Esophagus squamous epithelium (tissue), 5 donors: ENCODE data around the gene AVP. TPM values are rescaled to one million over a fixed set of nuclear protein-coding genes. Genes with fewer than 3 reads are reported as not detected.
A peak's percentile ranks its signal among the peaks of the same experiment; 100 is the strongest.

ENCODE experiments used
- DNase-seq: peaks from one replicate; lab custom pipeline; 2025; lab: John Stamatoyannopoulos, UW
- H3K27ac ChIP-seq, 4 donors: fragments of 200-600 bp; sonication (generic); one replicate each; pipeline ENCODE4 v1.5.1; 2016 to 2019; ENCODE audit warnings: mild to moderate bottlenecking in 1 of 4
- H3K27me3 ChIP-seq, 4 donors: fragments of 200-600 bp; sonication (generic); 1 replicate in 3 of 4; 2 replicates in 1 of 4; pipeline versions ENCODE4 v1.5.1 to v1.6.0; 2017 to 2021; ENCODE audit warnings: antibody characterized with exemption in 1 of 4
- H3K36me3 ChIP-seq, 3 donors: fragments of 200-600 bp; sonication (generic); one replicate each; pipeline ENCODE4 v1.5.1; 2016 to 2019
- H3K4me1 ChIP-seq, 3 donors: fragments of 200-600 bp; sonication (generic); one replicate each; pipeline ENCODE4 v1.5.1; 2017 to 2019
- H3K4me3 ChIP-seq, 4 donors: fragments of 200-600 bp; sonication (generic); 1 replicate in 3 of 4; 2 replicates in 1 of 4; pipeline ENCODE4 v1.5.1; 2016 to 2019; ENCODE audit warnings: mild to moderate bottlenecking in 2 of 4, moderate library complexity in 1 of 4
- H3K9me3 ChIP-seq, 3 donors: fragments of 200-600 bp; sonication (generic); one replicate each; pipeline ENCODE4 v1.5.1; 2016 to 2019
- POLR2A ChIP-seq, 4 donors: fragments of 450-650 bp; IDR thresholded peaks; one replicate each; pipeline ENCODE4 v1.6.1; 2017; ENCODE audit warnings: antibody characterized with exemption in 4 of 4, mild to moderate bottlenecking in 4 of 4, moderate library complexity in 3 of 4
- WGBS, 2 donors: methylation state at CpG; one replicate each; pipeline ENCODE4 v1.1.5; 2018; 5-methylcytosine and 5-hydroxymethylcytosine counted together
- intact Hi-C: fragments of 100-400 bp; cut with DNase I; formaldehyde crosslinking; loops from one replicate; pipeline ENCODE4 v1.15.0; 2022
- total RNA-seq, 4 donors: library from RNA; depleted of rRNA; stranded (reverse); fragments of >200 nt; gene quantifications; one replicate each; pipeline ENCODE4 v1.1.0, GENCODE V29; 2016
- TF ChIP-seq, protein P1 (sequence below), 6 experiments: fragments of 450-650 bp in 4 of 6; fragments of 200-600 bp in 2 of 6; sonication (generic) in 2 of 6; IDR thresholded peaks; one replicate each; pipeline ENCODE4 v1.5.1; 2016 to 2019; ENCODE audit warnings: antibody characterized with exemption in 6 of 6, mild to moderate bottlenecking in 4 of 6, moderate library complexity in 4 of 6
- donor health status: DM: yes; HTN: yes; CAD: no.

The AVP gene
- total RNA-seq, 4 donors from 2014 or later, result not detected

DNA sequence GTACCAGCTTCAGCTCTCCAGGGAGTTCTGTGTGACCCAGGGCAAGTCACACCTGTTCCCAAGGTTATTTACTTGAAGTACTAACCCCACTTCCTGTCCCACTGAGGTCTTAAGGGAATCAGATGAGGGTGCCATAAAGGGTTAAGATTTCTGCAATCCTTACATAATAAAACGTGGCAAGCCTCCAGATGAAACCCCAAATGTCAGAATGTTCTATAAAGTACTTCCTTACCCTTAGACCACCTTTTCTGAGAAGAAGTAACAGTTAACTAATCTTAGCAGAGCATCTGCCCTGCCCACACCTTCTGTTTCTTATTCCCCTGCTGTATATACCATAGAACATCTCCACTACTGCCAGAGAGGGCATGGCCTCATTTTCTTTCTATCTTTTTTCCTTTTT, 6.0 kb upstream of the AVP start:
- Histone ChIP-seq H3K4me1 (peaks cover 2 to 12% (median 5%) of the 10 kb centered on the region in 3 donors), H3K27ac (no peak overlapping the region), H3K36me3 (no peaks in the 10 kb centered on the region), H3K4me3 (no peak overlapping the region), H3K27me3 (peaks cover 0 to 66% (median 4%) of the 10 kb centered on the region in 4 donors), H3K9me3 (no peaks in the 10 kb centered on the region)
- no peak for TF ChIP-seq POLR2A (IDR thresholded peaks at IDR 0.05)
- TF ChIP-seq, protein P1, sequence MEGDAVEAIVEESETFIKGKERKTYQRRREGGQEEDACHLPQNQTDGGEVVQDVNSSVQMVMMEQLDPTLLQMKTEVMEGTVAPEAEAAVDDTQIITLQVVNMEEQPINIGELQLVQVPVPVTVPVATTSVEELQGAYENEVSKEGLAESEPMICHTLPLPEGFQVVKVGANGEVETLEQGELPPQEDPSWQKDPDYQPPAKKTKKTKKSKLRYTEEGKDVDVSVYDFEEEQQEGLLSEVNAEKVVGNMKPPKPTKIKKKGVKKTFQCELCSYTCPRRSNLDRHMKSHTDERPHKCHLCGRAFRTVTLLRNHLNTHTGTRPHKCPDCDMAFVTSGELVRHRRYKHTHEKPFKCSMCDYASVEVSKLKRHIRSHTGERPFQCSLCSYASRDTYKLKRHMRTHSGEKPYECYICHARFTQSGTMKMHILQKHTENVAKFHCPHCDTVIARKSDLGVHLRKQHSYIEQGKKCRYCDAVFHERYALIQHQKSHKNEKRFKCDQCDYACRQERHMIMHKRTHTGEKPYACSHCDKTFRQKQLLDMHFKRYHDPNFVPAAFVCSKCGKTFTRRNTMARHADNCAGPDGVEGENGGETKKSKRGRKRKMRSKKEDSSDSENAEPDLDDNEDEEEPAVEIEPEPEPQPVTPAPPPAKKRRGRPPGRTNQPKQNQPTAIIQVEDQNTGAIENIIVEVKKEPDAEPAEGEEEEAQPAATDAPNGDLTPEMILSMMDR (IDR thresholded peaks at IDR 0.05), result no peak
- DNase-seq, result no peak
- WGBS, 2 donors, result 0% methylated on average over 1 of the region's 1 CpG
- intact Hi-C loops, result no loop called here

- no peak for DNase-seq
- Histone ChIP-seq H3K4me3 (no peak overlapping the region), H3K4me1 (peaks cover 6 to 13% (median 6%) of the 10 kb centered on the region in 3 donors), H3K9me3 (no peaks in the 10 kb centered on the region), H3K27me3 (peaks cover 3 to 74% (median 4%) of the 10 kb centered on the region in 4 donors), H3K36me3 (no peaks in the 10 kb centered on the region), H3K27ac (no peak overlapping the region)
- TF ChIP-seq POLR2A (IDR thresholded peaks at IDR 0.05), result no peak
- TF ChIP-seq, protein P1 (IDR thresholded peaks at IDR 0.05), result no peak
- intact Hi-C loops, result no loop called here
- 78 to 85% methylated on average over 3 to 7 of the region's 7 CpGs for WGBS, 2 donors
Measured at GRCh38 chr20:3088031-3088430, 3.5 kb upstream of the AVP start.

GRCh38 chr20:3085571-3086072, 1.1 kb upstream of the AVP start:
- Histone ChIP-seq H3K4me1 (peaks cover 5 to 24% (median 13%) of the 10 kb centered on the region in 3 donors), H3K36me3 (no peaks in the 10 kb centered on the region), H3K27ac (no peak overlapping the region), H3K27me3 (peaks cover 0 to 74% (median 10%) of the 10 kb centered on the region in 4 donors), H3K9me3 (no peaks in the 10 kb centered on the region), H3K4me3 (no peak overlapping the region)
- DNase-seq, result no peak
- 95 to 100% methylated on average over 3 to 4 of the region's 8 CpGs for WGBS, 2 donors
- intact Hi-C loops, result no loop called here
- TF ChIP-seq, protein P1 (IDR thresholded peaks at IDR 0.05), result no peak
- no peak for TF ChIP-seq POLR2A (IDR thresholded peaks at IDR 0.05)

- 81 to 97% methylated on average over 7 of the region's 7 CpGs for WGBS, 2 donors
- TF ChIP-seq POLR2A (IDR thresholded peaks at IDR 0.05), result no peak
- TF ChIP-seq, protein P1 (IDR thresholded peaks at IDR 0.05), result no peak
- no peak overlapping the region for H3K4me3 ChIP-seq
- peaks cover 0 to 74% (median 10%) of the 10 kb centered on the region in 4 donors for H3K27me3 ChIP-seq
- no peak overlapping the region for H3K27ac ChIP-seq
- peaks cover 5 to 25% (median 13%) of the 10 kb centered on the region in 3 donors for H3K4me1 ChIP-seq
- intact Hi-C loops, result no loop called here
- H3K9me3 ChIP-seq, result no peaks in the 10 kb centered on the region
- H3K36me3 ChIP-seq, result no peaks in the 10 kb centered on the region
- no peak for DNase-seq
Measured at GRCh38 chr20:3084986-3085360, 449 bp upstream of the AVP start.

DNA sequence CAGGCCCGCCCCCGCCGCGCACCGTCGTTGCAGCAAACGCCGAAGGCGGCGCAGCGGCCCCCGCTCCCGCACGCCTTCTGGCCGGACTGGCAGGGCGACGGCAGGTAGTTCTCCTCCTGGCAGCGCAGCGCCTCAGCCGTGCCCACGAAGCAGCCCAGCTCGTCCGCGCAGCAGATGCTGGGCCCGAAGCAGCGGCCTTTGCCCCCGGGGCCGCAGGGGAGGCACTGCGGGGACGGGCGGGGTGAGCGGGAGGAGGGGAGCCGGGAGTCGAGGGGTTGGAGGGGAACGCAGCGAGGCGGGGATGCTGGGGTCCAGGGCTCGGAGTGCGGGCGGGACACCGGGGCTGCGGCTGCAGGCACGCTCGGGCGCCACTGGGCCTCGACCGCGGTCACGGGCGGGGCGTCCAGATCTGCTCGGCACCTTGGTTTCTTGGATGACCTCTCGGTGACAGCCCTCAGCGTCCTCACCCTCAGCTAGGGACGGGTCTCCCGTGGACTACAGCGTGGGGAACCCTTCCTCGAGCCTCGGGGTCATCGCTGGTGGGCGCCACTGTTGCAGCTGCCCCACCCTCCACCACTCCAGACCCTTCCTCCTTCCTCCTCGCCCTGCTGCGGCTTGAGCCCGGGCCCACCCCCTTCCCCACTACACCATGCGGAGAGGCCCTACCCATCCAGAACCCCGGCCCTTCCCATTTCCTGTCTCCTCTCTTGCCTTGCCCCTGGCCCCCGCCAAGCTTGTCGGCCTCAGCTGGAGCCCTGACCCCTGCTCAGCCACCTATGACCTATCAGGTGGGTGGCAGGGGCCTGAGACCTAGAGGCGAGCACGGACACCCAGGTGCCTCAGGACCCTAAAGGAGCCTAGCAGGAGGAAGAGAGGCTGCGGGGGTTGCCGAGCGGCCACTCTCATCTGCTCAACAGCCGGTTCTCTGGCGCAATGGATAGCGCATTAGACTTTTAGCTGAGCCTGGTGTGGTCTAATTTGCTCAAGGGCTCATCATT, 1.3 kb downstream of the AVP start:
- intact Hi-C loops, result no loop called here
- Histone ChIP-seq H3K36me3 (no peaks in the 10 kb centered on the region), H3K27me3 (peaks cover 0 to 72% (median 10%) of the 10 kb centered on the region in 4 donors), H3K4me3 (peak overlapping the region; percentile 24 to 64 (median 36)), H3K4me1 (peaks cover 5 to 25% (median 13%) of the 10 kb centered on the region in 3 donors), H3K9me3 (no peaks in the 10 kb centered on the region), H3K27ac (no peak overlapping the region)
- 56% methylated on average over 10 of the region's 76 CpGs; no CpG with 5 or more reads in 1 of the 2 donors for WGBS, 2 donors
- no peak for DNase-seq
- TF ChIP-seq POLR2A (IDR thresholded peaks at IDR 0.05), result no peak
- TF ChIP-seq, protein P1 (IDR thresholded peaks at IDR 0.05), result no peak
